Keratinocyte (primary cell): ENCODE measurements around the gene NCOA3. TPM values are rescaled to one million over a fixed set of nuclear protein-coding genes. Genes with fewer than 3 reads are reported as not detected.

Experiments
- DNase-seq: peaks from one replicate; pipeline ENCODE4 v3.0.0-alpha.2; 2011; ENCODE audit warnings: low read depth, missing footprints, low spot score
- FAIRE-seq: peaks from 2 replicates; lab custom pipeline; 2011; peaks lifted over from hg19 to GRCh38; lab: Jason Lieb, UNC
- H2AFZ ChIP-seq: 2 replicates; pipeline ENCODE4 v1.6.0; 2012; ENCODE audit warnings: low read length, control low read depth, inconsistent platforms; ENCODE audit not compliant: control insufficient read depth
- H3K27ac ChIP-seq: 2 replicates; pipeline ENCODE4 v1.5.1; 2011; ENCODE audit warnings: low read length; ENCODE audit not compliant: control insufficient read depth, insufficient read depth
- H3K27me3 ChIP-seq: 3 replicates; pipeline ENCODE4 v1.6.0; 2011; ENCODE audit warnings: low read length; ENCODE audit not compliant: control insufficient read depth, insufficient read depth; ENCODE audit errors: extremely low read depth
- H3K36me3 ChIP-seq, 2 experiments: 2 replicates in 1 of 2; 3 replicates in 1 of 2; pipeline ENCODE4 v1.5.1; 2011; ENCODE audit warnings: low read length in 2 of 2, mild to moderate bottlenecking in 1 of 2; ENCODE audit not compliant: control insufficient read depth in 2 of 2, insufficient read depth in 2 of 2; ENCODE audit errors: extremely low read depth in 1 of 2
- H3K4me1 ChIP-seq: 3 replicates; pipeline ENCODE4 v1.5.1; 2011; ENCODE audit warnings: low read length; ENCODE audit not compliant: control insufficient read depth, insufficient read depth; ENCODE audit errors: extremely low read depth
- H3K4me2 ChIP-seq: 3 replicates; pipeline ENCODE4 v1.6.0; 2011; ENCODE audit warnings: low read depth, low read length; ENCODE audit not compliant: control insufficient read depth, insufficient read depth; ENCODE audit errors: extremely low read depth
- H3K4me3 ChIP-seq, 3 experiments: fragments of 200-600 bp in 1 of 3; sonication (generic) in 1 of 3; 2 replicates in 2 of 3; 3 replicates in 1 of 3; pipeline ENCODE4 v1.5.1; 2011 to 2016; ENCODE audit warnings: low read length in 3 of 3, mild to moderate bottlenecking in 3 of 3, control low read depth in 2 of 3, inconsistent platforms in 1 of 3, low read depth in 1 of 3, mixed read lengths in 1 of 3, mixed run types in 1 of 3, moderate library complexity in 1 of 3; ENCODE audit not compliant: control insufficient read depth in 2 of 3, insufficient read depth in 2 of 3; ENCODE audit errors: extremely low read depth in 1 of 3
- H3K79me2 ChIP-seq: 2 replicates; pipeline ENCODE4 v1.6.0; 2012; ENCODE audit warnings: low read length; ENCODE audit not compliant: control insufficient read depth, insufficient read depth
- H3K9ac ChIP-seq: 3 replicates; pipeline ENCODE4 v1.6.0; 2011; ENCODE audit warnings: low read length; ENCODE audit not compliant: control insufficient read depth, insufficient read depth; ENCODE audit errors: extremely low read depth
- H3K9me1 ChIP-seq: 3 replicates; pipeline ENCODE4 v1.6.0; 2011; ENCODE audit warnings: low read length; ENCODE audit not compliant: control insufficient read depth, insufficient read depth; ENCODE audit errors: extremely low read depth
- H3K9me3 ChIP-seq: 2 replicates; pipeline ENCODE4 v1.5.1; 2012; ENCODE audit warnings: low read depth, low read length; ENCODE audit not compliant: control insufficient read depth
- H4K20me1 ChIP-seq: 3 replicates; pipeline ENCODE4 v1.6.0; 2011; ENCODE audit warnings: low read length; ENCODE audit not compliant: control insufficient read depth, insufficient read depth; ENCODE audit errors: extremely low read depth
- EZH2 ChIP-seq: IDR thresholded peaks from one replicate; pipeline ENCODE4 v1.6.1; 2012; ENCODE audit warnings: inconsistent platforms, mild to moderate bottlenecking, low read length, moderate library complexity
- dilution Hi-C: fragments of 300-500 bp; cut with MboI; formaldehyde crosslinking; loops from one replicate; pipeline ENCODE4 v1.7.0; 2020; ENCODE audit warnings: low sequenced_read_pairs; ENCODE audit not compliant: extremely low pct_ligation_motif_present
- polyA plus RNA-seq, 5 experiments: library from polyadenylated mRNA; depleted of rRNA in 3 of 5; stranded (reverse) in 3 of 5; stranded (forward) in 1 of 5; unstranded in 1 of 5; fragments of >200 nt; gene quantifications; 1 replicate in 1 of 5; 2 replicates in 3 of 5; 3 replicates in 1 of 5; pipeline versions ENCODE4 v1.2.1 to v1.2.3, GENCODE V29; 2011 to 2012; ENCODE audit warnings: missing spikeins in 2 of 5, low read depth in 1 of 5, low replicate concordance in 1 of 5
- TF ChIP-seq, protein P1 (sequence below), 3 experiments: IDR thresholded peaks in 1 of 3; conservative IDR thresholded peaks in 1 of 3; optimal IDR thresholded peaks in 1 of 3; 2 replicates in 2 of 3; 3 replicates in 1 of 3; pipeline versions ENCODE3 to v1.5.1; 2011; ENCODE audit warnings: low read length in 3 of 3, mild to moderate bottlenecking in 3 of 3, moderate library complexity in 2 of 3, control low read depth in 1 of 3, inconsistent platforms in 1 of 3; ENCODE audit not compliant: insufficient read depth in 2 of 3; ENCODE audit errors: extremely low read depth in 1 of 3

The NCOA3 gene
- polyA plus RNA-seq, 1 donor (not counting 4 experiments of a cell fraction or from before 2014, with no cell fraction given) = 25.8 TPM

DNA sequence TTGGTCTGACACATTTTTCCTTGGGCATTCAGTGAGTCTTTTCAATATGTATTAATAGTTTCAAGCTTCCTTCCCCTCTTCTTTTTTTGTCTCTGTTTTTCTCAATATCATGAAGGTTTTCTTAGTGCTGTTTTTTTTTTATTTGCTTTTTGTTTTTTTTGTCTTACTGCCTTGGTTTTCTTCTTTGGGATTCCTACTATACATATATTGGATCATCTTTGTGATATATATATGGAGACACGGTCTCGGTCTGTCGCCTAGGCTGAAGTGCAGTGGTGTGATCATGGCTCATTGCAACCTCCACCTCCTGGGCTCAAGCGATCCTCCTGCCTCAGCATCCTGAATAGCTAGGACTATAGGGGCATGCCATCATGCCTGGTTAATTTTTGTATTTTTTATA is 43.8 kb downstream of the NCOA3 start:
- TF ChIP-seq, protein P1, sequence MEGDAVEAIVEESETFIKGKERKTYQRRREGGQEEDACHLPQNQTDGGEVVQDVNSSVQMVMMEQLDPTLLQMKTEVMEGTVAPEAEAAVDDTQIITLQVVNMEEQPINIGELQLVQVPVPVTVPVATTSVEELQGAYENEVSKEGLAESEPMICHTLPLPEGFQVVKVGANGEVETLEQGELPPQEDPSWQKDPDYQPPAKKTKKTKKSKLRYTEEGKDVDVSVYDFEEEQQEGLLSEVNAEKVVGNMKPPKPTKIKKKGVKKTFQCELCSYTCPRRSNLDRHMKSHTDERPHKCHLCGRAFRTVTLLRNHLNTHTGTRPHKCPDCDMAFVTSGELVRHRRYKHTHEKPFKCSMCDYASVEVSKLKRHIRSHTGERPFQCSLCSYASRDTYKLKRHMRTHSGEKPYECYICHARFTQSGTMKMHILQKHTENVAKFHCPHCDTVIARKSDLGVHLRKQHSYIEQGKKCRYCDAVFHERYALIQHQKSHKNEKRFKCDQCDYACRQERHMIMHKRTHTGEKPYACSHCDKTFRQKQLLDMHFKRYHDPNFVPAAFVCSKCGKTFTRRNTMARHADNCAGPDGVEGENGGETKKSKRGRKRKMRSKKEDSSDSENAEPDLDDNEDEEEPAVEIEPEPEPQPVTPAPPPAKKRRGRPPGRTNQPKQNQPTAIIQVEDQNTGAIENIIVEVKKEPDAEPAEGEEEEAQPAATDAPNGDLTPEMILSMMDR (optimal IDR thresholded peaks at IDR 0.05 in 1 of 3, IDR thresholded peaks at IDR 0.05 in 1 of 3, conservative IDR thresholded peaks at IDR 0.05 in 1 of 3; ENCODE audit: extremely low read depth in 1 of 3, insufficient read depth in 2 of 3, low read length in 3 of 3) = no peak
- TF ChIP-seq EZH2 = no peak
- Histone ChIP-seq H3K79me2 (peaks cover 55% of the 10 kb centered on the region), H3K4me2 (peak overlapping the region; percentile 69), H3K27me3 (no peaks in the 10 kb centered on the region), H3K27ac (no peak overlapping the region), H4K20me1 (peaks cover 4% of the 10 kb centered on the region), H3K9me3 (no peaks in the 10 kb centered on the region), H3K4me3 (no peak overlapping the region), H2AFZ (no peak overlapping the region), H3K4me1 (peaks cover 33% of the 10 kb centered on the region), H3K9ac (no peak overlapping the region), H3K9me1 (peaks cover 2% of the 10 kb centered on the region), H3K36me3 (no peaks in the 10 kb centered on the region)
- dilution Hi-C loops = no loop called here
- FAIRE-seq (no peak), DNase-seq (no peak)

DNA sequence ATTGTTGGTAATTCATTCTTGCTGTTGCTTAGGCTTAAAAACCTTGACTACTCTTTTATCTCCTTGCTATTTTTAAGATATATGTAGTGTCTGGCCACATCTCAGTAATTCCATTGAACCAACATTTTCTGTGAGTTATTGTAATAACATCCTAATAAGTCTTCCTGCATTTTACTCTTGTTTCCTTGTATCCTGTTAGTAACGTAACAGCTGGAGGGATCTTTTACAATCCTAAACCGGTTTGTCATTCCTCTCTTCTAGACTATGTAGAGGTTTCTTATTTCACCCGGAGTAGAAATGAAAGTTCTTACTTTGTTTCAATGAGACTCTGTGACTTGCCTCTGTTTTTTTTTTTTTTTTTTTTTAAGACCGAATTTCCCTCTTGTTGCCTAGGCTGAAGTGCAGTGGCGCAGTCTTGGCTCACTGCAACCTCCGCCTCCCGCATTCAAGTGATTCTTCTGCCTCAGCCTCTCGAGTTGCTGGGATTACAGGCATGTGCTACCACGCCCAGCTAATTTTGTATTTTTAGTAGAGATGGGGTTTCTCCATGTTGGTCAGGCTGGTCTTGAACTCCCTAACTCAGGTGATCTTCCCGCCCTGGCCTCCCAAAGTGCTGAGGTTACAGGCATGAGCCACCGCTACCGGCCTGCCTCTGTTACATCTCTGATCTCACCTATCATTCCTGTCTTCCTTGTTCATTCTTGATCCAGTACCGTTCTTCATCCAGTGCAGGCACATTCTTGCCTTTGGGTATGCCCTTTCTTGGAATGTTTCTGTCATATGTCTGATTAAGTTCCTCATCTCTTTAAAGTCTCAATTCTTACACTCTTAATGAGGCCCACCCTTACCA is 44.7 kb downstream of the NCOA3 start:
- no peak overlapping the region for H2AFZ ChIP-seq
- peaks cover 2% of the 10 kb centered on the region for H3K9me1 ChIP-seq
- no peaks in the 10 kb centered on the region for H3K27me3 ChIP-seq
- peak overlapping the region in 2 of 3 experiments; percentile 19 to 25 for H3K4me3 ChIP-seq
- peak overlapping the region; percentile 22 for H3K9ac ChIP-seq
- H3K4me1 ChIP-seq = peaks cover 33% of the 10 kb centered on the region
- dilution Hi-C loops = no loop called here
- H3K79me2 ChIP-seq = peaks cover 54% of the 10 kb centered on the region
- TF ChIP-seq EZH2 = no peak
- TF ChIP-seq, protein P1 (optimal IDR thresholded peaks at IDR 0.05 in 1 of 3, IDR thresholded peaks at IDR 0.05 in 1 of 3, conservative IDR thresholded peaks at IDR 0.05 in 1 of 3; ENCODE audit: extremely low read depth in 1 of 3, insufficient read depth in 2 of 3, low read length in 3 of 3) = no peak
- peak overlapping the region; percentile 71 for H3K27ac ChIP-seq
- no peaks in the 10 kb centered on the region for H3K36me3 ChIP-seq
- H4K20me1 ChIP-seq = peaks cover 4% of the 10 kb centered on the region
- peak; percentile 71 for FAIRE-seq
- peak; percentile 23 for DNase-seq
- no peaks in the 10 kb centered on the region for H3K9me3 ChIP-seq
- peak overlapping the region; percentile 69 for H3K4me2 ChIP-seq
